Cerebellar nuclear complex (tissue), 1 donor: Measurements from ENCODE around the gene OR7G3.

ENCODE experiments used
- DNase-seq, 2 experiments: peaks; one replicate each; lab custom pipeline; 2025; lab: John Stamatoyannopoulos, UW

The OR7G3 gene

DNA sequence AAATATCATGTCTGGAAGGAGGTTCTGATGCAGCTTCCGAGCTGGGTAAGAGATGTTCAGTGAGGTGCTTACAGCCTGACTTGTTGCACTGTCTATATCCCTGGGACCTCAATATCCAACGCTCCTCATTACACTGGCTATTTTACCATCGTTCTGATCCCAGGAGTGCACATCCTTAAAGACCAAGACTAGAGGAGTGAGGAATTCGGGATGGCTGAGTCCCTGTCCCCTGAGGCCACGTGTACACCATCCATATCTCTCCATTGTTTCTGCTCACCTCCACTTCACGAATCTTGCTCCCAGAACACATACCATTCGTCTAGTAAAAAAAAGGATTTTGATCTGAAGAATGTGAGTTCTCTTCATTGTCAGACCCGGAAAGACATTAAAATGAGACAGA, 19.4 kb downstream of the OR7G3 start, which contains the start of gene OR7G2:
OR7G2 (minus strand) TSS at position 101 of the 400 bp plus-strand sequence. CDS start 4,232 bp downstream, outside the sequence.
- DNase-seq: no peak

DNA sequence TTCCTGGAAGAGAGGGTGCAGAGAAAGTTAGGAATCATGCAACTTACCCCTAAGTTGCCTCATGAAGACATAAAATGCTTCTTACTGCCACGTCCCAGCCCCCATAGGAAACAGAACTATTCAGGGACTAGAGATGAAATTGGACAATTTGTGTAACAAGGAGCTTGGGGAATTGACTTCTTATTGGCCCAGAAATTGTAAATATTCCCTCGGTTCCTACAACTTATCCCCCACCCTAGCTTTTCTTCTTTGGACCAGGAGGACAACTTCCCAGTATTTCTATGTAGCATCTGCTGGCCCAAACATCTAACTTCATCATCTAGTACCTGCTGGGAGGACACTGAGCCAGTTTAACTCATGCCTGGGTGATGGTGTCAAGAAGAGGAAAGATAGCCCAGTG, 40.0 kb downstream of the OR7G3 start, which contains the start of gene OR1M1:
OR1M1 (plus strand) TSS at position 301 of the 400 bp plus-strand sequence. CDS start 6,184 bp downstream, outside the sequence.
- DNase-seq: no peak

DNA sequence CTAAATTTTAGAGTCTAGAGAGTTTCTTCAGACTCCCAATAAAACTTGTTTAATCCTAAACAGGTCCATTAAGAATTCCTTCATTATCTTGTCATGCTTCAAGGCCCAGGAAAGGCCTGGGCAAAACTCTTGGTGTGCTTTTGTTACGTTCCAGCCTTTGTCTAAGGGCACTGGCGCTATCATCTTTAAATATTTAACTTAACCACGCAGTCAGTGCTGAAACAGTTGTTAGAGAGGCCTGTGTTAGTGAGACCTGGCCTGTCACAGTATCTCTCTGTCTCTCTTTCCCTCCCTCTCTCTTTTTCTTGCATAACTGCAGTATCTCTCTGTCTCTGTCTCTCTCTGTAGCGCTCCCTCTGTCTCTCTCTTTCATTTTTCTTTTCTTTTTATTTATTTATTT, 48.1 kb downstream of the OR7G3 start:
- no peak for DNase-seq

DNA sequence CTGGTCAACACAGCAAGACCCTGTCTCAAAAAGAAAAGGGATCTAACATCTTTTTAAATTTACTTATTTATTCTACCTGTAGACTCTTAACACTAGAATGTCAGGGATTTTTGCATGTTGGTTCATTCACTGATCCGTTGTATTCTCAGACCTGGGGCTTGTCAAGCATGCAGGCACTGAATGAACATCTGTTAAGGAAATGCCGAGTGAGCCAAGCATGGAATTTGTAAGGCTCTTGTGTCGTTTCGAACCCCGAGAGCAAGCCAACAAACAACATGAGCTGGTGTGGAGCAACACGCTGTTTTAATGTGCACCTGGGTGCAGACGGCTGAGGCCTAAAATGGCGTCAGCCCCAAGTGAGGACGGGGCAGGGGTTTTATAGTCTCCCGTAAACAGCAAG, 49.8 kb downstream of the OR7G3 start:
- DNase-seq: no peak
